Measurements from ENCODE around the gene CD200R1.

The CD200R1 gene

DNA sequence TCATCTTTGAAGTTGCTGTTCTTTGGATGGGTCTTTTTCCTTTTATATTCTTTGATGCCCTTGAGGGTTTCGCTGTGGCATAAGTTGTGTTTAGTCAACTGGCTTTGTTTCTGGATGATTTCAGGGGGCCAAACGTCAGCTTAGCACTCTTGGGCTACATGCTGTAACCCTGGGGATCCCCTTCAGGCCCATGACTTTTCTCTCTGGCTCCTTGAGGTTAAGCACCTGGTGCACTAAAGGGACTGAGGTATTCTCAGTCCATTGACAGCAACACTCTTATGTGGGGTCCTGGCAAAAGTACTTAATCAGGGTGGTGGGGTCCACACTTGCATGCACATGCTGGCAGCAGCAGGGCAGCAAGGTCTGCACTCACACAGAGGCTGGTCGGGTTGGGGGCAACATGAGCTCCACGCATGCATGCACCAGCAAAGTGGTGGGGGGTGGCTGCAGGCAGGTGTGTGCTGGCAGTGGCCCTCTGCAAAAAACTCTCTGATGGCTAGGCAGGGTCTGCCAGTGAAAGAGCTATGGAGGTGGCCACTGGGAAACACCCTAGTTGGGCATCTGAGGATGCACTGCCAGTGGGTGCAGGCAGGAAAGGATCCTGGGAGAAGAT, 90.1 kb downstream of the CD200R1 start:
- no peak for DNase-seq

DNA sequence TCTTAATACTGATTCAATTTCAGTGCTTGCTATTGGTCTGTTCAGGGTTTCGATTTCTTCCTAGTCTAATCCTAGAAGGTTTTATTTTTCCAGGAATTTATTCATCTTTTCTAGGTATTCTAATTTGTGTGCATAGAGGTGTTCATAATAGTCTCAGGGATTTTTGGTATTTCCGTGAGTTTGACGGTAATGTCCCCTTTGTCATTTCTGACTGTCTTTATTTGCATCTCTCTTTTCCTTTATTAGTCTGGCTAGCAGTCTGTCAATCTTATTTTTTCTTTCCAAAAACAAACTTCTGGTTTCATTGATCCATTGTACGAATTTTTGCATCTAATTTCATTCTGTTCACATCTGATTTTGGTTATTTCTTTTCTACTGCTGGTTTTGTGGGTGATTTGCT, 93.0 kb downstream of the CD200R1 start:
- no peak for DNase-seq

DNA sequence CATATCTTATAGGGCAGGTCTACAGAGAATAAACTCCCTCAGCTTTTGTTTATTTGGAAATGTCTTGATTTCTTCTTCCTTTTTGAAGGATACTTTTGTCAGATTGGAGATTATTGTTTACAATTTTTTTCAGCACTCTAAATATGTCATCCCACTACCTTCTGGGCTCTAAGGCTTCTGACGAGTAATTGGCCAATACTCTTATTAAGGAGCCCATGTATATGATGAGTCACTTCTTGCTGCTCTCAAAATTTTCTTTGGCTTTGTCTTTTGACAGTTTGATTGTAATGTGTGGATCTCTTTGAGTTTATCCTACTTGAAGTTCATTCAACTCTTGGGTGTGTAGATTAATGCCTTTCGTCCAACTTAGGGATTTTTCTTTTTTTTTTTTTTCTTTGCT, 99.3 kb downstream of the CD200R1 start:
- peak; percentile 46 for DNase-seq

GRCh38 chr3:112874725-112875124, 100.2 kb downstream of the CD200R1 start:
- DNase-seq: peak; percentile 41

- peak; percentile 81 for DNase-seq
Observed at GRCh38 chr3:112873632-112874031, 101.3 kb downstream of the CD200R1 start.

- DNase-seq: no peak
Observed at GRCh38 chr3:112871735-112872134, 103.2 kb downstream of the CD200R1 start.
